ENCODE data around the gene CDHR4.
"Not testable (repeated sequence)": the region's sequence is repeated elsewhere in the genome, so short reads cannot be mapped to it uniquely, and the experiment has no call there.

The CDHR4 gene

GRCh38 chr3:49780080-49780974, 19.3 kb downstream of the CDHR4 start:
- DNase-seq (ENCODE audit: low read depth): no peak

GRCh38 chr3:49779358-49780079, 20.2 kb downstream of the CDHR4 start:
- no peak for DNase-seq (ENCODE audit: low read depth)

GRCh38 chr3:49776101-49776500, 23.6 kb downstream of the CDHR4 start:
- not testable (repeated sequence) for DNase-seq (ENCODE audit: low read depth)

GRCh38 chr3:49775538-49775937, 24.1 kb downstream of the CDHR4 start:
- no peak for DNase-seq (ENCODE audit: low read depth)

- no peak for DNase-seq (ENCODE audit: low read depth)
Measured at GRCh38 chr3:49772703-49773102, 27.0 kb downstream of the CDHR4 start.

- DNase-seq (ENCODE audit: low read depth): no peak
Measured at GRCh38 chr3:49771340-49771938, 28.2 kb downstream of the CDHR4 start.

GRCh38 chr3:49769926-49770325, 29.7 kb downstream of the CDHR4 start:
- DNase-seq (ENCODE audit: low read depth): no peak

- no peak for DNase-seq (ENCODE audit: low read depth)
Measured at GRCh38 chr3:49769286-49769915, 30.3 kb downstream of the CDHR4 start.

- DNase-seq (ENCODE audit: low read depth): no peak
Measured at GRCh38 chr3:49763981-49764380, 35.7 kb downstream of the CDHR4 start.

GRCh38 chr3:49761661-49762060, 38.0 kb downstream of the CDHR4 start:
- no peak for DNase-seq (ENCODE audit: low read depth)

- no peak for DNase-seq (ENCODE audit: low read depth)
Measured at GRCh38 chr3:49759226-49759625, 40.4 kb downstream of the CDHR4 start.

- no peak for DNase-seq (ENCODE audit: low read depth)
Measured at GRCh38 chr3:49757197-49757596, 42.5 kb downstream of the CDHR4 start.

GRCh38 chr3:49756036-49756435, 43.6 kb downstream of the CDHR4 start:
- DNase-seq (ENCODE audit: low read depth): no peak

GRCh38 chr3:49754536-49754935, 45.1 kb downstream of the CDHR4 start:
- no peak for DNase-seq (ENCODE audit: low read depth)

GRCh38 chr3:49751501-49751900, 48.2 kb downstream of the CDHR4 start:
- DNase-seq (ENCODE audit: low read depth): no peak

GRCh38 chr3:49750056-49750455, 49.6 kb downstream of the CDHR4 start:
- DNase-seq (ENCODE audit: low read depth): no peak

GRCh38 chr3:49748874-49749273, 50.8 kb downstream of the CDHR4 start:
- DNase-seq (ENCODE audit: low read depth): not testable (repeated sequence)

GRCh38 chr3:49747792-49748480, 51.7 kb downstream of the CDHR4 start:
- no peak for DNase-seq (ENCODE audit: low read depth)

GRCh38 chr3:49745986-49746385, 53.7 kb downstream of the CDHR4 start:
- no peak for DNase-seq (ENCODE audit: low read depth)
